Mucosa of rectum (tissue), 2 donors: Measurements from ENCODE around the gene MIAT.

Source experiments
- H3K27ac ChIP-seq, 2 donors: one replicate each; pipeline ENCODE4 v1.7.0; 2013; ENCODE audit warnings: inconsistent platforms in 2 of 2, low read depth in 2 of 2, low read length in 2 of 2
- H3K27me3 ChIP-seq, 2 donors: one replicate each; pipeline ENCODE4 v1.7.0; 2013; ENCODE audit warnings: low read length in 2 of 2; ENCODE audit not compliant: control insufficient read depth in 2 of 2, insufficient read depth in 2 of 2
- H3K36me3 ChIP-seq, 2 donors: one replicate each; pipeline ENCODE4 v1.7.0; 2013; ENCODE audit warnings: low read length in 2 of 2; ENCODE audit not compliant: control insufficient read depth in 2 of 2, insufficient read depth in 2 of 2
- H3K4me1 ChIP-seq, 2 donors: one replicate each; pipeline ENCODE4 v1.7.0; 2013; ENCODE audit warnings: low read length in 2 of 2, mild to moderate bottlenecking in 1 of 2; ENCODE audit not compliant: control insufficient read depth in 2 of 2, insufficient read depth in 2 of 2
- H3K4me3 ChIP-seq, 2 donors: one replicate each; pipeline ENCODE4 v1.7.0; 2013; ENCODE audit warnings: low read length in 2 of 2
- H3K9ac ChIP-seq, 2 donors: one replicate each; pipeline ENCODE4 v1.7.0; 2013; ENCODE audit warnings: low read length in 2 of 2, low read depth in 1 of 2, mild to moderate bottlenecking in 1 of 2
- H3K9me3 ChIP-seq, 2 donors: one replicate each; pipeline ENCODE4 v1.7.0; 2013; ENCODE audit warnings: low read length in 2 of 2; ENCODE audit not compliant: control insufficient read depth in 2 of 2
- donor health status: healthy.
- donor health status: Normal muscosa, but diverticular disease.

The MIAT gene

GRCh38 chr22:26615830-26616435 lies 41.5 kb upstream of the MIAT start:
- Histone ChIP-seq H3K4me3 (no peak overlapping the region), H3K9ac (no peak overlapping the region), H3K9me3 (no peaks in the 10 kb centered on the region), H3K36me3 (no peaks in the 10 kb centered on the region), H3K4me1 (peaks cover 0 to 2% of the 10 kb centered on the region in 2 donors), H3K27ac (peak overlapping the region in 1 of 2 donors; percentile 32), H3K27me3 (peaks cover 0 to 3% of the 10 kb centered on the region in 2 donors)

- H3K27me3 ChIP-seq: peaks cover 0 to 3% of the 10 kb centered on the region in 2 donors
- peaks cover 0 to 2% of the 10 kb centered on the region in 2 donors for H3K4me1 ChIP-seq
- H3K36me3 ChIP-seq: no peaks in the 10 kb centered on the region
- H3K9me3 ChIP-seq: no peaks in the 10 kb centered on the region
- H3K4me3 ChIP-seq: no peak overlapping the region
- H3K9ac ChIP-seq: no peak overlapping the region
- H3K27ac ChIP-seq: no peak overlapping the region
Measured at GRCh38 chr22:26616650-26617049, 40.7 kb upstream of the MIAT start.

DNA sequence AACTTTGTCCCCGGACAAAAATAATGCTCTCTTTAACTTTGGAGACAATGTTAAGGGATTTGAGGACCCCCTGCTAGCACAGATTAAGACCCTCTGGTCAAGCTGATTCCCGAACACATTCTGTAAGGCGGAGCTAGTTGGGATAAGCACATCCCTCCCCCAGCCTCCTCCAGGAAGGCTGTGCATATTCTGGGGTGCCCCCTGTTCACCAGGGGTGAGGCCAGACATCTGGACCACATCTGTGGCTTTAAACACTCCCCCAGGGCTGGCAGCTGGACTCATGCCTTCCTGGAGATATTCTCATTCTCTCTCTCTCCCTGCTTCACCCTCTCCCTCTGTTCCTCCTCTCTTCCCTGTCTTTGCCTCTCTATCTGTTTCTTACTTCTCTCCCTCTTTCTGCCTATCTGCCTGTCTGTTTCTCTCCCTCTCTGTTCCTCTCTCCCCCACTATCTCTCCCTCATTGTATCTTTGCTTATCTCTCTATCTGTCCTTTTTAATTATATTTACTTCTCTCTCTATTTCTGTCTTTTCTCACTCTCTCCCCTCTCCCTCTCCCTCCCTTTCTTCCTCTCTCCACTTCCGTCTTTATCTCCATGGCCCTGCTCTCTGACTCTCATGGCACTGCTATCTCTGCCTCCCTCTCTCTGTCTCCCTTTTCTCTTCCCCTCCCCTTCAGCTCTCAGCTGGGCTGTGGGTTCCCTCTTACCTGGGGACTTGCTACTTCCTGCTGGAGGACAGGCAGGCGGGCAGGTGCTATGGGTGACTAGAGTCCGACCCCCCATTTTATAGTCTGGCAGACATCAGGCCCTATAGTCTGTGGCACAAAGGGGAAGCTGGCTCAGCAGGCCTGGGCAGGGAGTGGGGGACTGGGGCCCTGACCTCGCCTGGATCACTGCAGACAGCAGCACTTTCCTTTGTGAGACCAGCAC lies 39.9 kb upstream of the MIAT start, which contains the start of gene CRYBB1:
CRYBB1 (minus strand) TSS at position 757 of the 929 bp plus-strand sequence. CDS start 1,708 bp downstream, outside the sequence.
- Histone ChIP-seq H3K36me3 (no peaks in the 10 kb centered on the region), H3K4me1 (peaks cover 0 to 2% of the 10 kb centered on the region in 2 donors), H3K4me3 (no peak within 1 kb of the TSS), H3K9me3 (no peaks in the 10 kb centered on the region), H3K27ac (peak within 1 kb of the TSS in 1 of 2 donors; percentile 48), H3K27me3 (peaks cover 0 to 3% of the 10 kb centered on the region in 2 donors), H3K9ac (no peak within 1 kb of the TSS)

GRCh38 chr22:26618455-26618854 lies 38.9 kb upstream of the MIAT start:
- H3K9ac ChIP-seq: no peak overlapping the region
- no peak overlapping the region for H3K4me3 ChIP-seq
- H3K9me3 ChIP-seq: no peaks in the 10 kb centered on the region
- no peaks in the 10 kb centered on the region for H3K27me3 ChIP-seq
- H3K27ac ChIP-seq: no peak overlapping the region
- peaks cover 0 to 2% of the 10 kb centered on the region in 2 donors for H3K4me1 ChIP-seq
- no peaks in the 10 kb centered on the region for H3K36me3 ChIP-seq

- peaks cover 0 to 2% of the 10 kb centered on the region in 2 donors for H3K4me1 ChIP-seq
- H3K9ac ChIP-seq: no peak overlapping the region
- H3K36me3 ChIP-seq: no peaks in the 10 kb centered on the region
- H3K9me3 ChIP-seq: no peaks in the 10 kb centered on the region
- no peaks in the 10 kb centered on the region for H3K27me3 ChIP-seq
- H3K4me3 ChIP-seq: no peak overlapping the region
- no peak overlapping the region for H3K27ac ChIP-seq
Measured at GRCh38 chr22:26619510-26619909, 37.9 kb upstream of the MIAT start.

- H3K36me3 ChIP-seq: no peaks in the 10 kb centered on the region
- H3K27ac ChIP-seq: no peak overlapping the region
- H3K9me3 ChIP-seq: no peaks in the 10 kb centered on the region
- no peak overlapping the region for H3K9ac ChIP-seq
- no peak overlapping the region for H3K4me3 ChIP-seq
- no peaks in the 10 kb centered on the region for H3K4me1 ChIP-seq
- no peaks in the 10 kb centered on the region for H3K27me3 ChIP-seq
Measured at GRCh38 chr22:26620197-26620596, 37.2 kb upstream of the MIAT start.

GRCh38 chr22:26621663-26622062 lies 35.7 kb upstream of the MIAT start, which contains the start of gene CRYBA4:
CRYBA4 (plus strand) TSS chr22:26621963; CDS start chr22:26622597, 634 bp downstream.
- no peaks in the 10 kb centered on the region for H3K9me3 ChIP-seq
- H3K27ac ChIP-seq: no peak within 1 kb of the TSS
- no peaks in the 10 kb centered on the region for H3K27me3 ChIP-seq
- no peak within 1 kb of the TSS for H3K4me3 ChIP-seq
- H3K36me3 ChIP-seq: no peaks in the 10 kb centered on the region
- no peak within 1 kb of the TSS for H3K9ac ChIP-seq
- no peaks in the 10 kb centered on the region for H3K4me1 ChIP-seq

DNA sequence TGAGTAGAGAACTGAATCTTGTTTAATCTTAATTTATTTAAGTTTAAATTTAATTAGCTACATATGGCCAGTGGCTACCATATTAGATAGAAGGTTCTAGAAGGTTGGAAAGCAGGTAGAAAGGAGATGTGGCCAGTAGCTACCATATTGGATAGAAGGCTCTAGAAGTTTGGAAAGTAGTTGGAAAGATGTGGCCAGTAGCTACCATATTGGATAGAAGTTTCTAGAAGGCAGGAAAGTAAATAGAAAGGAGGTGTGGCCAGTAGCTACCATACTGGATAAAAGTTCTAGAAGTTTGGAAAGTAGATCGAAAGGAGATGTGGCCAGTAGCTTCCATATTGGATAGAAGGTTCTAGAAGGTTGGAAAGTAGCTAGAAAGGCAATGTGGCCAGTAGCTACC lies 33.4 kb upstream of the MIAT start:
- H3K4me1 ChIP-seq: peaks cover 5 to 6% of the 10 kb centered on the region in 2 donors
- H3K9me3 ChIP-seq: no peaks in the 10 kb centered on the region
- no peaks in the 10 kb centered on the region for H3K36me3 ChIP-seq
- H3K9ac ChIP-seq: no peak overlapping the region
- H3K27me3 ChIP-seq: no peaks in the 10 kb centered on the region
- H3K4me3 ChIP-seq: no peak overlapping the region
- no peak overlapping the region for H3K27ac ChIP-seq

DNA sequence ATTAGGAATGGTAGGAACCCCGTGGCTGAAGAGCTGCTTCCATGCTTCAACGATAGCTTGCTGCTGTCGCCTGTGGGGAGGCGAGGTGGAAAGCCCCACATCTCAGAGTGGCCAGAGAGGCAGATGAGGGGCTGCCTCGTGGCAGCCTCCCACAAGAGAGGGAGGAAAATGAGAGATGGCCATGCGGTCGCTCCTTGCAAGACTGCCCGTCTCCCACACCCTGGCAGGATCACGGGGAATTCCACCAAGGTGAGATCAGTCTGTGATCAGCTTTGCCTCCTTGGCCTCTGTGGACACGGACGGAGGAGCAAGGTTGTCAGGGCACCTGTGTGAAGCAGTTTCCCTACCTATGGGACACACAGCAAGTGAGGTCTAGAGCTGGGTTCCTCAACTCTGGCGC lies 32.6 kb upstream of the MIAT start:
- Histone ChIP-seq H3K27me3 (no peaks in the 10 kb centered on the region), H3K4me3 (no peak overlapping the region), H3K9me3 (no peaks in the 10 kb centered on the region)

More for the DNA sequence above, 32.6 kb upstream of the MIAT start:
- Histone ChIP-seq H3K36me3 (no peaks in the 10 kb centered on the region), H3K9ac (no peak overlapping the region), H3K4me1 (peaks cover 6 to 8% of the 10 kb centered on the region in 2 donors), H3K27ac (no peak overlapping the region)
